Umbilical cord (tissue), 2 donors: ENCODE results near the gene MMP24OS. TPM values are rescaled to one million over a fixed set of nuclear protein-coding genes. Genes with fewer than 3 reads are reported as not detected.
"Not testable (repeated sequence)": the region's sequence is repeated elsewhere in the genome, so short reads cannot be mapped to it uniquely, and the experiment has no call there.

ENCODE experiments used
- DNase-seq: peaks from one replicate; pipeline ENCODE4 v3.0.0-alpha.2; 2015; ENCODE audit warnings: low spot score
- total RNA-seq: library from RNA; depleted of rRNA; stranded (reverse); fragments of >200 nt; gene quantifications from one replicate; pipeline ENCODE4 v1.2.3, GENCODE V29; 2014; ENCODE audit warnings: low replicate concordance; ENCODE audit not compliant: insufficient read depth

Gene MMP24OS
- total RNA-seq, result 28.4 TPM

DNA sequence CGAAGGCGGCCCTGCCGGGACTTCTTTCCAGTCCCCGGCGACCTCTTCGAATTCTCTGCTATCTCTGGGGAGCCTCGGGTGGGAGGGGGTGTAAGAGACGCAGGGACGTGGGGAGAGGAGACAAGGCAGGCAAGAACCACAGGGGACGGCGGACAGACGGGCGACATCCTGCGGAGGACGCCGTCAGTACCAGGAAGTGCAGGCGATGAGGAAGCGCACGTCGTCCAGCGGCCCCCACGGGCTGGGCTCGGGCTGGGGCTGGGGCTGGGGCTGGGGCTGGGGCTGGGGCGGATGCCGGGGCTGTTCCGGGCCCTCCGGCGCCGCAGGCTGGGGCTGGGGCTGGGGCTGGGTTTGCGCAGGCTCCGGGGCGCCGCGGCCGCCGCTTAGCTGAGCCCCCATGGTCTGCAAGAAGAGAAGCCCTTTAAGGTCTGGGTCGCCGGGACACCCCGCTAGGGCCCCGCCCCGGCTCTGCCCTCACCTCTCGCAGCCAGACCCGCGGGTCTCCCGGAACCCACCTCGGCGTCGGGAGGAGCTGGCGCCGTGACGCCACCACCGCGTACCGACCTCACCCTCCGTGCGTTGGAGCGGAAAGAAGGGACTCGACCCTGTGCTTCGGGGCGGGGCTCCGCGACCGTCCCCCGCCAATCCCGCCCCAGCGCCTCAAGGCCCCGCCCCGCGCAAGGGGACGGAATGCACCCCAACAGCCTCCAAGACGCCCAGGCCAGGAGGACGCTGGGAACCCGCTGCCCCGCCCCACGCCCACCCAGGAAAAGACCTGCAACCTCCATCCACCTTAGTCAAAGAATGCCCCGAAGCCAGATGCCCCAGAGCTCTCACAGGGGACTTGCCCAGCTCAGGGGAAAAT is at the start of gene MMP24OS:
MMP24OS (minus strand) TSS at position 592 of the 865 bp plus-strand sequence; CDS start at position 399, 193 bp downstream.
- DNase-seq, result peak; percentile 95

DNA sequence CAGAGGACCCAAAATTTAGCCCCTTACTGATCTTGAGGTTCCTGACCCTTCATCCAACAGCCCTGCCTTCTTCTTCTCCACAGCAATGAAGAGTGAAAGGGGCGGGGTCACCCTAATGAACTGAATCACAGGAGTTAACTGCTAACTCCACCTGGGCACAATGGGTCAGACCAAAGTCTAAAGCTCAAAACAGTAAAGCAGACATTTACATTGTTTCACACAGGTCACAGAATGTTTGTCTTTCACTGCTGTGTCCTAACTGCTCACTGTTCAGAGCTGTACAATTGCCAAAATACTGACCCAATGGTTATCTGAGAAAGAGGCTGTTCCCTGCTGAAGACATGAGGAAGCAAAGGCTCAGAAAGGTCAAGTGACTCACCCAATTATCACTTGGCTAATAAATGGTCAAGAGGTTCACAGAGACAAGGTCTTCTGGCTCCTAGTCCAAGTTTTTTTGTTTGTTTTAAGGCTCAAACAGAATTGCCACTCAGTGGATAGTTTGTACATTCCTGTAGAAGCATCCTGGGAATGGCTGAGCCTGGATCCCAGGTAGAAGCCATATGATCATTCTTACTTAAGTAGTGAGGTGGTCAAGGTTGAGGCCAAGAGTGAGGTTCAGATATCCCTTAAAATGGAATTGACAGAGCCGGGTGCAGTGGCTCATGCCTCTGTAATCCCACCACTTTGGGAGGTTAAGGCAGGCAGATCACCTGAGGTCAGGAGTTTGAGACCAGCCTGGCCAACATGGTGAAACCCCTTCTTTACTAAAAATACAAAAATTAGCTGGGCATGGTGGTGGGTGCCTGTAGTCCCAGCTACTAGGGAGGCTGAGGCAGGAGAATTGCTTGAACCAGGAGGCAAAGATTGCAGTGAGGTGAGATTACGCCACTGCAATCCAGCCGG is 49.4 kb upstream of the MMP24OS start:
- DNase-seq, result no peak

DNA sequence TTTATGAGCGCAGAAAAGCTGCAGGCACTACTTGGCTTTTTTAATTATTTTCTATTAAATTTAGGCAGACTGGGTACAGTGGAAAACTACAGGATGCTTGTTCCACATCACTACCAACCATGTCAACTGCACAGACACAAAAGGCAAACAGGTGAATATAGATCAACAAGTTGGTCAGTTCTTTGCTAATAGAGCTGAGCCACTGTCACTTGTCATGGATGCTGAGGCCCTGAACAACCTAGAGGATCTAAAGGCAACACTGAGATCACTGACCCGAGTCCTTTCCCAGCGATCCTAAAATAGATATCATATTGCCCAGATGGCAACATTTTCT is 48.8 kb upstream of the MMP24OS start:
- no peak for DNase-seq

DNA sequence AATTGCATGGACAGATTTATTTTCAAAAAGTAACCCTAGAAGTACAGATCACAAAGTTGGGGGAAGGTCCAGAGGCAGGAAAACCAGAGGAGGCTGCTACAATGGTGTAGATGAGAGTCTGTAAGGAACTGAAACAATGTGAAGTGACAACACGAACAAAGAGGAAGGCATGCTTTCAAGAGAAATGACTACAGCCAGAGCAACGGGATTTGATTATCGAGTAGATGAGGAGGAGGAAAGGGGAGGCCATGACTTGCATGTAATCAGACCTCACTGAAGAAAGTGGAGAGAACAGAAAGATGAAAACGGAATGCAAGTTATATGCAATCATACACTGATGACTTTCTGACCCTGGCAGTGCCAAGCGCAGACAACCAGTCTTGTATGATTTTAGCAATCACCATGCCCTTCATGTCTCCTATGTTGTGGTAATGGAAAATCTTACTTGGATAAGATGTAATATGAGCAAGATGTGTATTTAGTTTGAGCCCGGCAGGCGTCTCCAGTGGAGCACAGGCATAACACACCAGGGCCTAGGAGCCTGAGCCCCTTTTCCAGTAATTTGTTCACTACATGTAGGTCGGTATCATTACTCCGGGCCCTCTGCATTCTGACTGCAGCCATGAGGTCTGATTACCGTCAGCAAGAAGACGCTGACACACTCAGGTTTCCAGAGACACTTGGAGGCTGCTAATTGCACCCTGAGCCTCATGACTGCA is 48.3 kb upstream of the MMP24OS start:
- DNase-seq, result no peak

DNA sequence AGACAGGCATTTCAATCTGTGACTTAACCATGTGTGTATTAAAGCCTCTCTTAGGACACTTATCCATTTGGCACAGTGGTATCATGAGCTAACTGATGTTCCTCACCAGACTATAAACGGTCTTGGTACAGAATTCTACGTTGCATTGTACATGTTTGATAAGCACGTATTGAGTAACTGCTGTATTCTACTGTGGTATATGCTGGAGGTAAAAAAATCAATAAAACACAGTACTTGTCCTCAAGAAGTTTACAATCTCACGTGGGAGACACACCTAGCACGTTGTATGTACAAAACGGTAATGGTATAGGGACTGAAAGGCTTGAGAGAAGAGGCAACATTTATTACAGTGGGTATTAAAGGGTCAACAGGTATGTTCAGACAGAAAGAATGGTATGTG is 47.5 kb upstream of the MMP24OS start:
- DNase-seq, result no peak

DNA sequence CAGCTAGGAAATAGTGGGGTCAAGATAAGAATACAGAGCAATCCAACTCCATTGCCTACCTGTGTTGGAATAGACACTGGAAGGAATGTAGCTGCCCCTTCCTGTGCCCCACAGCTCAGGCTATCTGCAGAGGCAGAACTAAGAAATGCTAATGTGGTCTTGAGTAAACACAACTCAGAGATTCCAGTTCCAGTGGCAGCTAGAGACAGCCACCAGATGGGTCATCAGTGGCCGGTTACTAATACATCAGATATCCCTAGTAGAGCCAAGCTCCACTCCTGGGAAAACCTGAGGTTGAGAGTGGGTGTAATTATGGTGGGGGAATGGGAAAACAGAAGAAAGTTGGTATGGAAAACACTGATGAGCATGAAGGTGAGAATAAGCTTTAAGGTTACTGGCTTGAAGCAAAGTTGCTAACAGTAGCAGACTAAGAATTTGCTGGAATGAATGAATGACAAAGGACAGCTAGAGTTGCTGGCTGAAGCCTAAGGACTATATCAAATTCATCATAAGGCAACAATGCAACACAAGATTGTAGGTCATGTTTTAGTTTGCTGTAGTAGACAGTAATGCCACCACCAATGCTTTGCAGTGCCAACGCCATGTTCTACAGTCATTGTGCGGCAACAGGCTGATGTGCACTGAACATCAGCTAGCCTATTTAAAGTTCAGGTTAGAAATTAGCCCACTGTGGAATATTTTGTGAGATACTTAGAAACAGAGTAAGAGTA is 42.6 kb upstream of the MMP24OS start:
- DNase-seq, result no peak

DNA sequence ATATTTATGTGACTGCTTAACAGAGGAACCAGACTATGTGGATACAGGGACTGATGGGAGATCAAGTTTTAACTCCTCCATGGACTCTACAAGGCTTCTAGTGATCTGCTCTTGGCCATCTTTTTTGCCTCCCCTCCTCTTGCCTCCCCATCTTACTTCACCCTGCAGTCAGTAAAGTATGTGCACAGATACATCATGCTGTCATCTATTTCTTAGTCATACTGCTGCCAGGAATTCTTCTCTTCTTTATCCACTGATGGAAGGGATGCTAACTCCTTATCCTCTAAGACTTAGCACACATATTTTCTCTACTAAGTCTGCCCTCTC is 41.9 kb upstream of the MMP24OS start:
- DNase-seq, result peak; percentile 77

DNA sequence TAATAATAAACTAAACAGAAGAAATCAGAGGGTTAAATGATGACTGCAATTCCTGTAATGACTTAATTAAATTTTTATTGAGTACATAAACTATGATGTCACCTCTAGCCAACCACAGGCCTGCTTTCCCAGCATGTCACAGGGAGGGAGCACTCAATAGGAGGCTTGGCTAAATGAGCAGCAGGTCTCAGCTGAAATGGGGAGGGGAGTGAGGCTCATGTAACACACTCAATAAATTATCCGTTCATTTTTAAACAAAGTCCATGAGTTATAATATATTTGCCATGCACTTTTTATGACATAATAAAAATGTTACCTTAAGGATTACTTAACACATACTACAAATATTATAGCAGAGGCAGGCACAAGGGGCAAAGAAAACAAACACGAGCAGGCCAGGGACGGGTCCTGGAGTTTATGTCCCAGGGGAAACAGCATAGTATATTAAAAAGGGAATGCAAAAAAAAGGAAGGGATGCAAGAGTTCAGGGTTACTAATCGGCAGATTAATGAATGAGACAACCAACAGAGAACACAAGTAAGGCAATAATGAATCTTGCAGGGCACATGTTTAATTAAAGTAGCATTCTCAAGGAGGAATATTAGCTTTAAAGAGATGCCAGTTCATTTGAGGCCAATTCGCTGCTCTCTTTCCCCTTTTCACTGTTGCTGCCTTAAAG is 41.4 kb upstream of the MMP24OS start:
- DNase-seq, result no peak

DNA sequence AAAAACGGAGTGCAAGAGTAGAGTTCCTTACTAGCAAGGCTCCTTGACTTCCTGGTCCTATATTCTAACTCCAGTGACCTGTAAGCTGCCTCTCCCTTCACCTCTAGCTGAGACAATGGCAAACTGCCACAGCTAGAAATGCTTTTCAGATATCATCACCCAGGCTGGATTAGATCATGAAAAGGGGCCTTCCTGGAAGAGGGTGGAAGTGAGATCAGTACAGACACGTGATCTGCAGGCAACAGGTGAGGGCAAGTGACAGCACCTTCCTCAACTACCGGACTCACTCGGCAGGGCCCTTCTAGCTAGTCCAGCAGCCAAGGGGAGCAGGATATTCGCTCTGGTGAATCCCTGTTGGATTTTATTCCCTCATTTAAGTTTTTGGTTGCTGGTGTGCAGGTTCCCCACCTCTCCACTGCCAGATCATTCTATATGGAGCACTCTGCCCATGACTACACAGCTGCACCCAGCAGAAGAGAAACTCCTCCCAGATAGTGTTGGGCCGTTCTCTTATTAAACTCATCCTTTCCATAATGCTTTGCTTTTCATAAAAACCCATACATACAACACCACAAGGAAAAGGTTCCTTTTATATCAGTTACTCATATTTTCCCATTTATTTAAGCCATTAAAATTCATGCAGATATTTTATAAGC is 40.7 kb upstream of the MMP24OS start:
- peak; percentile 54 for DNase-seq

DNA sequence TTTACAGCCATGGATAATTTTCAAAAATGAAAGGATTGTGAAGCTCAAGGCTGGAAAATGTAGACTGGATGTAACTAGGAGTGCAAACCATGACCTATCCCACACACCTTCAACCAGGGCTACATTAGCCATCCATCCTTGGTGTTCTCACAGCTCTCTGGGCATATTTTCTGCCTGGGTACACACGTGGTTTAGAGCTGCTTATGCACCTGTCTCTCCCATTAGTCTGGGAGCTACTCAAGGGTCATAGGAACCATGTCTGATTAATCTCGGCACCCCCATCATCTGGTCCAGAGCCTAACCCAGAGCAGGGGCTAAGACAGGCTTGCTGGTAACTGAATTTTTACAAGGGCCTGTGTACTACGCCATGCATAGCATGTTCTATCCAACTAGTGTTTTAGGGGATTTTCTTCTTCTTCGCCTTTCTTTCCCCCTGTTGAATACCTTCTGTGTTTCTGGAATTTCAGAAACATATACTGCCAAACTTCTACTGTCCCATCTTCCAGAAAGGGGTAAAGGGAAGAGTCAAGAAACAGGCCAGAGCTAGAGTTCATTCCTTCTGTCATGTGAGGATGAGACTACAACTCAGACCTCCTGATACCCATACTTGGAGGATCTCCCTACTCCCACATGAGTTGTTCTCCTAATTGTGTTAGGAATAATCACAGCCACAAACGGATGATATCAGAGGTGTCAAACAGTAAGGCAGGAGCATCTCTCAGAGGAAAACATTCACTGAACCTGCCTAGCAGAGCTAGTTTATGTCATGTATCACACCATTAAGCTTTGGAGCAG is 39.7 kb upstream of the MMP24OS start:
- DNase-seq, result no peak

DNA sequence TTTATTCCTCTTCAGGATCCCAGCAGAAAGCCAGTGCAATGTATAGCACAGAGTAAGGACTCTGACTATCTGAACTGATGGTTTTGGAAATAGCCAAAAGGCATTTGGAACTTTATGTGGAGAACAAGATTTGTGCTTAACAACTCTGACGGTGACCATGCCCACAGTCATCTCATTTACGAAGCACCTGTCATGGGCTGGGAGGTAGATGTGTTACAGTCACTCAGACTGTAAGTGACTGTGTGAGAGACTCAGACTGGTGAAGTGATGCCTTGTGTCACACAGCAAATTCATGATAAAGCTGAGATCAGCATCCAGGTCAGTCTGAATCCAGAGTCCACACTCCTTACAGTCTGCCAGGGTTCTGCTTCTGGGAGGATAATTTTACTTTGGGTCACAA is 38.2 kb upstream of the MMP24OS start:
- no peak for DNase-seq

DNA sequence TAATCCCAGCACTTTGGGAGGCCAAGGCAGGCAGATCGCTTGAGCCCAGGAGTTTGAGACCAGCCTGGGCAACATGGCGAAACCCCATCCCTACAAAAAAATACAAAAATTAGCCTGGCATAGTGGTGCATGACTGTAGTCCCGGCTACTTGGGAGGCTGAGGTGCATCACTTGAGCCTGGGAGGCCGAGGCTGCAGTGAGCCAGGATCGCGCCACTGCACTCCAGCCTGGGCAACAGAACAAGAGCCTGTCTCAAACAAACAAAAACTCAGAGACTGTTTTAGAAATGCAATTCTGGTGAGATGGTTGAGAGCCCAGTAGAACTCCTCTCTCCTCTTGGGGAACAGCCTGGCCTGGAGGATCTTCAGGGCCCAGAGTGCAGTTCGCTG is 37.7 kb upstream of the MMP24OS start:
- not testable (repeated sequence) for DNase-seq

DNA sequence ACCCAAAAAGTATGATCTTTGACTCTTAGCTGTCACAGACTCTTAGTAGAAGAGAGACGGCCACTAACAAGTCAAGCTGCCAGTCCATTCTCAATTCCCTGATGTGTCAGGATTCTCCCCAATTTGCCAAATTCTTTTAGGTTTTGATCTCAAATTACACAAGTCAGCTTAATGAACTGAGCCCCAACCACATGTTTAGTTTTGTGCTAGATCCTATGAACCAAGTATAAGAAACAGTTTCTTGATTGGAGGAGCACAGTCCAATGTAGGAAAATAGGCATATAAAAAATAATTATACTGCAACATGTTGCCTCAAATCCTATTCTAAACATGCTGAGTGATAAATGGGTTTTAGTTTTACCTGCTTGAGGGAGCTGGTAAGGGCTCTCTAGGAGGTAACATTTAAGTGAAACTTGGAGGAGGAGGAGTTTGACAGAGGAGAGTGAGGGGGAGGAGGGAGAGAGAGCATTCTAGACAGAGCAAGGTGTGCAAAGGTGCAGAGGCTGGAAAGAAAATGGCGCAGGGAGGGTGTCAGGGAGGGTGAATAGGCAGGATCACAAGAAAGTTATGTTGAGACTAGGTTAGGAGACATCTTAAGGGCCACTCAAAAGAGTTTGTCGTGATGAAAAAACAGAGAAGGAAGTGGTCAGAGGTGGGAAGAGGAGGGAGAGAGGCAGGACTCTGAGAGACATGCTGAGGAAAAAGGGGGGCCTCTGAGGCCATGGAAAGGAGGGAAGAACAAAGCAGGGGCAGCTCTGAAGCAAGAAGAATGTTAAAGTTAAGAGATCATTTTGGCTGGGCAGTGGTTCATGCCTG is 37.1 kb upstream of the MMP24OS start:
- DNase-seq, result no peak

DNA sequence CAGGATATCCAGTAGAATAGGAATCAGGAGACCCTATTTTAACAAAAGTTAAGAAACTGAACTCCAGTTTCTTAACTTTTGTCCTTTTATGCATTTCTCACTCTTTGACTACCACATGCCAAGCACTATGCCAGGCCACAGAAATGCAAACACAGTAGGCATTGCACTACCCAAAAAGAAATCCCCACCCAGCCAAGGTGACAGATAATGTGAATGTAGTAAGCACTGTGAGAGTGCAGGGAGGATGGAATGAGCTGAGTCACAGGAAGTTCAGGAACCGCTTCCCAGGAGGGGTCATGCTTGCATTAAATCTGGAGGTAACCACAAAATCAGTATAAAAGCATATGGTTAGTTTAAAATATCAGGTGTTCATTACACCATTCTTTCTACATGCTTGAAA is 34.4 kb upstream of the MMP24OS start:
- DNase-seq, result no peak

DNA sequence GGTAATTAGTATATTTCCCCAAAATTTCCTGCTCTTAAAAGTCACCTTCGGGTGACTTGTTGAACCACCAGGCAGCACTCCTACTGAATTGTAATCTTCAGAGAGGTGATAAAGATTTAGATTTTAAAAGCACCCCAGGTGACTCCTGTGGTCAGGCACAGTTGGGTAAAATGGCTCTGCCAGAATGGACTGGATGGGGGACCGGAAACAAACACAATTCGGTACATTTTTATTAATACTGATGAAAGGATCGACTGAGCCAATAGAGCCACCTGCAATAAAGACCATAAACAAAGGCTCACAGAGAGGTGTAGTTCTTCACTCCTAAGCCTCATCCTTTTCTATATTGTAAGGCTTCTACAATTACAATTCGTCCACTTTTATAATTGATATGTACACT is 33.9 kb upstream of the MMP24OS start:
- DNase-seq, result no peak

DNA sequence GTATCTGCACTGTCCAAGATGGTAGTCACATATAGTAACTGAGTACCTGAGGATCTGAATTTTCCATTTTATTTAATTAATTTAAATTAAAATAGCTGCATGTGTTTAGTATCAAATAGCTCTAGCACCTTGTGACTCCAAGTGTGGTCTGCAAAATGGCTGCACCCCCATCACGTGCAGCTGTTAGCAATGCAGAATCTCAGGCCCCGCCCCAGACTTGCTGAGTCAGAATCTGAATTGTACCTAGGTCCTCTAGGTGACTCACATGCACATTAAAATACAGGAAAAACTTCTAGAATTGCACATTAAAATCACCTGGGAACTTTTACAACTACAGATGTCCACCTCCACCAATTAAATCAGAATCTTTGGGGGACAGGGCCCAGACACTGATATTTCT is 33.5 kb upstream of the MMP24OS start:
- no peak for DNase-seq

DNA sequence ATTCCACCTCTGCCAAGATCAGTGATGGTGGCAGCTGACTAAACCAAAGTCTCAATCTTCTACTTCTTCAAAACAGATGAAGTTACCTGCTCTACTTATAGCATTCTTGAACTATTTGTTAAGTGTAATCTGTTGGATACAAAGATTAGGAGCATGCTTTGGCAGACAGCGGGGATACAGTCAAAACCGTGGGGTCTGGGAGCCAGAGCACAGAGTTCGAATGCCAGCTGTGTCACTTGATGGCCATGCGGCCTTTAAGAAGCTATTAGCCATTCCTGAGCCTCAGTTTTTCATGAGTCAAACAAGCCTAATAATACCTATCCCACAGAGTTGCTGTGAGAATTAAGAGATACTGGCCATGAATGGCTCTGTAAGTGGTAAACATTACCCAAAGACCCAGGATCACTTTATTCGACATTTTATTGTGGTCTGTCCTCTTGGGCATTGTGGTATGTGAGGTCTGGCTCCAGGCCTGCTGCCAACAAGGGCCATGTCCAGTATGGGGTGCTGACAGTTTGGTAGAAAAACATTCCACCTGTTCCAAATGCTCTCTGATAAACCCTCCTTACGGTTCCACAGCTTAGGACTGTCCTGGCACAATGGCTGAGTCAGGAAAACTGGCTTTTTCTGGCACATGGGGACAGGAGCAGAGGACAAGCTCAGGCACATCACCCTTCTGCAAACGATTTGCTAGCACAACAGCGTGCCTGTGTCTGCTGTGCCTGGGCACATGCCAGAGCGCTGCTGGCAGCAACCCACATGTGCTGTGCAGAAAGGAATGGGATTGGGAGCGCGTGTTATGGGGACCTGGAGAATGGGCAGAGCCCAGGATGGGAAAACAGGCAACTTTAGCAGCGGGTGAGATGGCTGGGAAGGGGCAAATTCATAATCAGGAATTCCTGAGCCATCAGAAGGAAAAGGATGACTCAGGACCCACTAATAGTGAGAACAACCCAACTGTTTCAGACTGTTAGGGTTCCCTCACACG is 30.0 kb upstream of the MMP24OS start:
- DNase-seq, result peak; percentile 38
